Measurements from ENCODE around the gene SIGLEC5.

Gene SIGLEC5

GRCh38 chr19:51628153-51628939 lies 1.9 kb downstream of the SIGLEC5 start:
- no peak for DNase-seq (ENCODE audit: low read depth in 1 of 2, low spot score in 1 of 2)

GRCh38 chr19:51627491-51628138 lies 2.6 kb downstream of the SIGLEC5 start:
- DNase-seq (ENCODE audit: low read depth in 1 of 2, low spot score in 1 of 2): no peak

- no peak for DNase-seq (ENCODE audit: low read depth in 1 of 2, low spot score in 1 of 2)
Measured at GRCh38 chr19:51626675-51627074, 3.5 kb downstream of the SIGLEC5 start.

GRCh38 chr19:51621178-51621577 lies 9.0 kb downstream of the SIGLEC5 start:
- no peak for DNase-seq (ENCODE audit: low read depth in 1 of 2, low spot score in 1 of 2)

- DNase-seq (ENCODE audit: low read depth in 1 of 2, low spot score in 1 of 2): no peak
Measured at GRCh38 chr19:51615991-51616390, 14.2 kb downstream of the SIGLEC5 start.

- DNase-seq (ENCODE audit: low read depth in 1 of 2, low spot score in 1 of 2): no peak
Measured at GRCh38 chr19:51614789-51615188, 15.4 kb downstream of the SIGLEC5 start.

- DNase-seq (ENCODE audit: low read depth in 1 of 2, low spot score in 1 of 2): no peak
Measured at GRCh38 chr19:51610576-51610975, 19.6 kb downstream of the SIGLEC5 start.

GRCh38 chr19:51607920-51608562 lies 22.2 kb downstream of the SIGLEC5 start:
- peak; percentile 33 to 50 for DNase-seq (ENCODE audit: low read depth in 1 of 2, low spot score in 1 of 2)

- peak in 1 of 2 donors; percentile 25 for DNase-seq (ENCODE audit: low read depth in 1 of 2, low spot score in 1 of 2)
Measured at GRCh38 chr19:51607077-51607476, 23.1 kb downstream of the SIGLEC5 start.

GRCh38 chr19:51602189-51602854 lies 27.9 kb downstream of the SIGLEC5 start:
- no peak for DNase-seq (ENCODE audit: low read depth in 1 of 2, low spot score in 1 of 2)

- no peak for DNase-seq (ENCODE audit: low read depth in 1 of 2, low spot score in 1 of 2)
Measured at GRCh38 chr19:51600940-51601580, 29.1 kb downstream of the SIGLEC5 start.

- no peak for DNase-seq (ENCODE audit: low read depth in 1 of 2, low spot score in 1 of 2)
Measured at GRCh38 chr19:51599084-51599483, 31.1 kb downstream of the SIGLEC5 start.

- DNase-seq (ENCODE audit: low read depth in 1 of 2, low spot score in 1 of 2): no peak
Measured at GRCh38 chr19:51598159-51598915, 31.9 kb downstream of the SIGLEC5 start.

GRCh38 chr19:51595190-51596175 lies 34.7 kb downstream of the SIGLEC5 start:
- no peak for DNase-seq (ENCODE audit: low read depth in 1 of 2, low spot score in 1 of 2)

GRCh38 chr19:51594774-51595109 lies 35.5 kb downstream of the SIGLEC5 start:
- no peak for DNase-seq (ENCODE audit: low read depth in 1 of 2, low spot score in 1 of 2)

GRCh38 chr19:51593969-51594773 lies 36.0 kb downstream of the SIGLEC5 start:
- peak; percentile 88 to 95 for DNase-seq (ENCODE audit: low read depth in 1 of 2, low spot score in 1 of 2)

- DNase-seq (ENCODE audit: low read depth in 1 of 2, low spot score in 1 of 2): no peak
Measured at GRCh38 chr19:51593138-51593890, 36.9 kb downstream of the SIGLEC5 start.

GRCh38 chr19:51592521-51592920 lies 37.7 kb downstream of the SIGLEC5 start:
- DNase-seq (ENCODE audit: low read depth in 1 of 2, low spot score in 1 of 2): no peak

Data from activated CD4-positive, alpha-beta T cell treated with anti-CD3 and anti-CD28 coated beads, Interleukin-2, amount 50 U/mL, for 24 hours (primary cell).